ENCODE results near the gene TF.

- TF ChIP-seq CTCF (IDR thresholded peaks at IDR 0.05) (no peak), POLR2A (IDR thresholded peaks at IDR 0.05) (no peak)
These were observed 2.0 kb upstream of the TF start for GRCh38 chr3:133744241-133744640.
